Esophagus mucosa (tissue), 1 donor: Measurements from ENCODE around the gene EFNA3. TPM values are rescaled to one million over a fixed set of nuclear protein-coding genes. Genes with fewer than 3 reads are reported as not detected.
A peak's percentile ranks its signal among the peaks of the same experiment; 100 is the strongest.

Experiments
- ATAC-seq: fragments of 200-7000 bp; cut with Tn5 transposase; one replicate; pipeline ENCODE4 v1.9.1; 2020
- total RNA-seq: library from RNA; stranded (reverse); gene quantifications from one replicate; pipeline ENCODE4 v1.2.4, GENCODE V29; 2023
- donor health status: DM: yes; HTN: yes; CAD: no.

Gene EFNA3
- total RNA-seq, 1 donor from 2014 or later = 20.6 TPM

DNA sequence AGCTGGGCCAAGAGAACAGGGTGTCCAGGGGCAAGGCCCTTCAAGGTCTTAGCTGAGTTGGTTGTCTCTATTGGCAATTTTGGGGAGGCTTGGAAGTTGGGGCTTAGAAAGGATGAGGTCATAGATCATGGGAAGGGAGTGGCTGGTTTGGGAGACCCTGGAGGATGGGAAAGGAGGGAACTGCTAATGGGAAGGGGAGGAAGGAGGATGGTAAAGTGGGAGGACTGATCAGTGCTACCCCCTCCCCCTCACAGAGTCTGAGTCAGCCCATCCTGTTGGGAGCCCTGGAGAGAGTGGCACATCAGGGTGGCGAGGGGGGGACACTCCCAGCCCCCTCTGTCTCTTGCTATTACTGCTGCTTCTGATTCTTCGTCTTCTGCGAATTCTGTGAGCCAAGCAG is 10.0 kb upstream of the EFNA3 start:
- ATAC-seq = no peak

DNA sequence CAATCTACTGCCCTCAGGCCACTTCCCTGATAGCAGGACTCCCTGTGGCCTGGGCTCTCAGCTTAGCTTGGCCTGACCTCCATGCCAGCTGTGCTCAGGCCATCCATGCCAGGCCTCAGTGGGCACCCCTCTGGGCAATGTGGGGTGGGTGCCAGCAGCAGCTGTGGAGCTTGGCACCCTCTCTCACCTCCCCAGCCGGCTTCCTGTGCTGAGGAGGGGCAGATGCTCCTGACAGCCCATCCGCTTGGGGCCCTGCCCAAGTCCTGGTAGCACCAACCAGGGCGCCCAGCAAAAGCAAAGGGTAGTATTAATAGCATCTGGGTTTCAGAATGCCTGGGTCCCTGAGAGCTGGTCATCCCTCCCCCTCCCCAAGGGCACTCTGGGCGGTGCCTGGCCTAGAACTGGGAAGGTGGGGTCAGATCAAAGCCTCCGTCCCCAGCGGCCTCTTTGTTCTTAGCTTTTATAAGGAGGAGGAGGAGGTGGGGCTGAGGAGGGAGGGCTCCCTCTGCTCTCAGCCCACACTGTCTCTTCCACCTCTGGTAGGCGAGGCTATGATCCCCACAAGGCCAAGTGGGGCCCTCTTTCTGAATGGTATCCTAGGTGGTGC is 9.0 kb upstream of the EFNA3 start:
- ATAC-seq = no peak

- ATAC-seq = no peak
Observed at GRCh38 chr1:155070158-155070621, 8.4 kb upstream of the EFNA3 start.

DNA sequence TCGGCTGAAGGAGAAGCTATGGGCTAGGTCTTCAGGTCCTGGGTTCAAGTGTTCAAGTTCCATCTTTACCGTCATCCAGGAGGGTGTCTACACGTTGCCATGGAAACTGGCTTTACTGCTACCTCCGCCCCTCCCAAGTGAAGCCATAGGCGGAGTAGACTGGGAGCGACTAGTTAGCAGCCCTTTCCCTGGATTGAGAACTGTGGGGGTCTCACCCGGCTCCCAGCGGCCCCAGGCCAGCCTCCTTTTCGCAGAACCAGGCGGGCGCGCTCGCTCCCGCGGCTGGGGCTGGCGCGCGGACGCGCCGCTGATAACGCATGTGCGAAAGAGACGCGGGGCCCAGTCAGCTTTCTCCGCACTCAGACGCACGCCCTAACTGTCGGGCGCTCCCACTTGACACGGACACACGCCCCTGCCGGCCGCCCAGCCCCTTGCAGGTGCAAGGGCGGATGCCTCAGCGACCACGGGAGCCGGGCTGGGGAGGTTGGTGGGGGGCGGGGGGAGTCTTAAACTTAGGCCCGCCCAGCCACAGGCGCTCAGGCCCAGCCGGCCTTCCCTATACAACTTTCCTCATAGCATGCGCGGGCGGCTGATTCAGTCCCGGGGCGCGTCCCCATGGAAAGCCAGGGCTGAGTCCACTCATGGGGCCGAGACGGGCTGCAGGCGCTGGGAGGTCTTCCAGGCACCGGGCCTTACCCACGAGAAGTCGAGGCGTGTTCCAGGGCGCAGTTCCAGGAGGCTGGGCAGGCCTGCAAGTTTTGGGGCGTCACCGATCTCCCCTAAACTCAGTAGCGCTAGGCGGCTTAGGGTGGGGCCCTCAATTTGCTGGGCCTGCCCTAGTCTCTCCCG is 7.7 kb upstream of the EFNA3 start:
- peak; percentile 77 for ATAC-seq

GRCh38 chr1:155071701-155072100 is 6.9 kb upstream of the EFNA3 start:
- no peak for ATAC-seq

DNA sequence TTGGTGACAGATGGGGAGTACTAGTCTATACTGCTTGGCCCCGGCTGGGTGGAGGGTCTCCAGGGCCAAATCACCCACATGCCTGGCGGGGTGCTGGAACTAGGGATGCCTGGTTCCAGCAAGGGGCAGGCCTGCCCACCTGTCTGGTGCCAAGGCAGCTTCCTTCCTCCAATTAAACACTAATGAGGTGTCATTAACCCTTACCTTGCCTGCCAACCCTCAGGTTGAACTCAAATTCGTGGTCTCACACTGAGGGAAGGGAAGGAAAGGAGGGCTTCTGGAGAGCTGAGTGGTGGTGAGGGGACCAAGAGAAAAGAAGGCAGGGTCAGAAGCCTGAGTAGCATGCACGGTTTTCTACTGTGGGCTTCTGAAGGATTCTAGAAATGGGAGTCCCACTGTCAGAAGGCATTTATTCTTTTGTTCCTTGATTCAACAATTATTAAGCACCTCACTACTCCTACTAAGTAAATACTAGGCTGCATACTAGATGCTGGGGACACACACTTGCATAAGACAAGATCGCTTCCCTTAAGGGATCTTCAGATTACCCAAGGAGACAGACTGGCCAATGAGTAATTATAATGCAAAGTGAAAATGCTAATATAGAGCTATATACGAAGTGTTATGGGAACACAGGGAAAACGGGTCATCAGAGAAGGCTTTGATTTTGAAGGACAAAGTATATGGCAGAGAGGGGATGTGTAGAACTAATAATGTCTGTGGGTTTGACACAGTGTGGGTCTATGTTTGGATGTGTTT is 5.9 kb upstream of the EFNA3 start:
- no peak for ATAC-seq

DNA sequence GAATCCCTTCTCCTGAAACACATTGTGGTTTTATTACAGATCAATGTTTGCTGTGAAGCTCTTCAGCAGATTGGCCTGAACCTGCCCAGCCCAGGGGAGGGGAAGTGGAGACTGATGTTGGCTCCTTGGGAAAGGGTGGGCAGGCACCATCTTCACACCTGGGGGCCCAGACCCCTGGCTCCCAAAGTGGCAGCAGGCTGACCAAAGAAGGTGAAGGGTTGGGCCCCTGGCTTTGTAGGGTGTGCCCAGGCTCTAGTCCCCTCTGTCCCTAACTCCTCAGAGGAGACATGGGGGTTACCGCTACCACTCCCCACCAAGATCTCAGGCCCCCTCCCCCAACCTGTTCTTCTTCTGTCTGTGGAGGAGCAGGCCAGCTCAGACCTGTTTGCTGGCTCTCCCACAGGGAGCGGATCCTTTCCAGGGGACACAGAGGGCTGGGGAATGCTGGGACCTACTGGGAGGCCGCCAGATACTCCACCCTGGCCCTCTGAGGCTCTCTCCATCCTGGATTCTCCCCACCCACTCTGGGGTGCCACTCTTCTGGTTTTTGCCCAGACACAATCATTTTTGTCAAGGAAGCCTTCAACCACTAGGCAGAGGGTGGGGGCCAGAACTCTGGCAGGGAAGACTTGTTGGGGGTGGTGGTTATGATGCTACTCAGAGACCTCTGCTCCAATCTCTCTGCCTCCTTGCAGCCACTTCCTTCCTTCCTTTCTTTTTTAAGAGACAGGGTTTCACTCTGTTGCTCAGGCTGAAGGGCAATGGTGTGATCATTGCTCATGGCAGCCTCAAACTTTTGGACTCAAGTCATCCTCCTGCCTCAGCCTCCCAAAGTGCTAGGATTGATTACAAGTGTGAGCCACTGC is 5.0 kb upstream of the EFNA3 start:
- no peak for ATAC-seq

DNA sequence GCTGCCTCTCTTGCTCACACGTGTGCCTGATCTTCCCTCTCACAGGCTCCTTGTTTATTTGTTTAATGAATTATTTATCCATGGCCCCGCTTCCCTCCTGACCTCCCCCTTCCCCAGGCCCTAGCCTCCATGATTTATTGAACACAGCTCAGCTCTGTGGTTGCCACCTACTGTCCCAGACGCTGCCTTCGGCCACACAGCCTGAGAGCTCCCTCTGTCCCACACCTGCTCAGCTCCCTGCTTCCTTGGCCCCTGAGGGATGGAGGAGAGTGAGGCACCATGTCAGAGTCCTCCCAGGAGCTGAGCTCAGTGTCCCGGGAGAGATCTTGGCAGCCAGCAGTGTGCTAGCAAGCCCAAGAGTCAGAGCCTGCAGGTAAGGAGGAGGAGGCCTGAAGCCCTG is 3.1 kb upstream of the EFNA3 start:
- no peak for ATAC-seq

DNA sequence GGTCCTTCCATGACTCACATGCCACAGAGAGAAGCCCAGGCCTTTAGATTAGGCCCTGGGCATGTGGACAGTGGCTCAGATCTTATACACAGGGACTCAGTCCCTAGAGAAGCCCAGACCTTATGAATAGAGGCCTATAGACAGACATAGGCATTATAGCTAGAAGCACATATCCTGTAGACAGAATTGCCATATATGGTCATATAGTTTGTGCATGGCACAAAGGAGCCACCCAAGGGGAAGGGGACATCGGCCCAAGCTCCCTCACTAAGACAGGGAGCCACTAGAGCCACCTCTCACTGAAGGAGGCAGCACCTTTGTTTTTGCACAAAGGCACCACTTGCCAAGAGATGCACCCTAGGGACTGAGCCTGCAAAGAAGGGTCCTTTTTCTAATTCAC is 2.3 kb upstream of the EFNA3 start:
- no peak for ATAC-seq

GRCh38 chr1:155077346-155077745 is 1.3 kb upstream of the EFNA3 start:
- no peak for ATAC-seq

GRCh38 chr1:155077758-155078445 is 735 bp upstream of the EFNA3 start:
- ATAC-seq = peak; percentile 62

GRCh38 chr1:155079210-155079486 is 511 bp downstream of the EFNA3 start:
- no peak for ATAC-seq

GRCh38 chr1:155079487-155080311 is 1.1 kb downstream of the EFNA3 start:
- no peak for ATAC-seq

DNA sequence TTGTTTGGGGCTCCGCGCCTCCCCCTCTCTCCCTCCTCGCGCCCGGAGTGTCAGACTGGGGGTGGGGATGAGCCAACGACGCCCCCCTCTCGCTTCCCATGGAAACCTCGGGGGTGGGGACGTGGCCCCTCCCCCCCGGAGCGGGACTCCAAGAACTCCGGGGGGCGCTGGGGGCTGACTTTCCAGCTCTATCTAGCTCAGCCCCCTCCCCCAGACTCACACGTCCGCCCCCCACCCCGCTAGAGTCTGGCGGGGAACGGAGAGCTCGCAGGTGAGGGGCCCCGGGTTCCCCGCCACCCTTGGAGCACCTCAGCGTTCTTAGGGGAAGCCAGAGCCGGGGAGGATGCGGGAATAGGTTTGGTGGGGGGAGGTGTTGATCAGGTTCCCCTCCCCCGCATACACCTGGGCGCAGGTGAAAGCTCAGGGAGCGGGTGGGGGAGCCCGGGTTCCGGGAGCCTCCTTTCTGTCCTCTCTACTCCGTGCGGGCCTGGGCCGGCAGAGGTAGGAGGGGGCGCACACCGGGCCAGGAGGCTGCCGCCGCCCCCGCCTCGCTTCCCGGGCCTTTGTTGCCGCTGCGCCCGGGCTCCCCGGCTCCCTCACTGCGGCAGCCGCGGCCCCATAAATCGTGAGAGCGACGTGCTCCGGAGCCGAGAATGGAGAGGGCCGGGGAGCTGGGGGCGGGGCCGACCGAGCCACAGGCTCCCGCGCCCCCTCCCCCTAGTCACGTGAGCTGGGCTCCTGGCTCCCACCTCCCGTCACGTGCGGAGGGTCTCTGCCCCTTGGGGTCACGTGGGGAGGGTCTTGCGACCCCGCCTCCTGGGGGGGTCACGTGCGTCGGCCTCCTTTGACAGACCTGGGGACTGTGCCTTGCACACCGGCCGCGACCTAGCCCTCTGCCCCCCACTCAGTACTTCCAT is 1.9 kb downstream of the EFNA3 start:
- no peak for ATAC-seq

GRCh38 chr1:155081472-155082300 is 3.0 kb downstream of the EFNA3 start:
- no peak for ATAC-seq

DNA sequence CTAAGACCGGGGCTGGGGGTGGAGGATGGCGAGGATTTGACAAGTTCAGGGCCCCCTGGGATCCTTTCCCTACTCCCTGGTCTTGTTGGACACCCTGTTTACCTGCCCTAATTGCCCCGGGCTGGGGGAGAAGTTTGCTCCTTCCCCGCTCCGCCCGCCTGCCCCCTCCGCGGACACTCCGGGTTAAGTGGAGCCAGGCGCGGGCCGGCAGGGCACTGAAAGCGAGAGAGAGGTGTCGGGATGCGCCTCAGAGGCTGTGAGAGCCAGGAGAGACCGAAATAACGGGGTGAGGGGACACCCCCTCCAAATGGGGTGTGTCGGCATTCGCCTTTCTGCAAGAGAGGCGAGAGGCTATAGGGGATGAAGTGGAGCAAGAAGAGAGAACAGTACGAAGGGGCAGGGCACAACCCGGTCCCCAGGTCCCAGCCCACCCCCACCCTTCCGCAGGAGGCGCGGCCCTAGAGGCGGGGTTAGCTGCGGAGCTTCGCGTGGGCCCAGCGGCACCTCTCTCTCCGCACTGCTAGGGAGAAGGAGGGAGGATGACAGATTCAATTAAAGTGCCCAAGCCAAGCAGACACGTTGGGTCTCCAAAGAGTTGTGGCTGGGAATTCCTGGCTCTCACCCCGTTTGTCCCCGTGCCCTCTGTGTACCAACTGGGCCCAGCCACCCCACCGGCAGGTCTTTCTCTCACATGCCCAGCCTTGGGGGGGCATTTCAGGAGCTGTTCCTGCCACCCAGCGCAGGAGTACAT is 3.8 kb downstream of the EFNA3 start:
- no peak for ATAC-seq

- peak; percentile 19 for ATAC-seq
Observed at GRCh38 chr1:155083052-155083541, 4.5 kb downstream of the EFNA3 start.
